Measurements from ENCODE around the gene ALPK3. TPM values are rescaled to one million over a fixed set of nuclear protein-coding genes. Genes with fewer than 3 reads are reported as not detected.

Gene ALPK3
- total and polyA plus RNA-seq, 10 of the 15 experiments (the other 5 are each of a cell fraction or from before 2014, with no cell fraction given) = under 0.01 to 0.05 (median 0.02) TPM; not detected in 6

- no peaks in the 10 kb centered on the region for H4K20me1 ChIP-seq (ENCODE audit: control insufficient read depth, insufficient read depth)
- H3K4me2 ChIP-seq (ENCODE audit: control insufficient read depth, insufficient read depth) = no peak overlapping the region
- H3K4me3 ChIP-seq = no peak overlapping the region
- intact Hi-C loops (cut with micrococcal nuclease; ENCODE audit: unreplicated experiment) = no loop called here
- ChIA-PET CTCF (interaction anchor here (0.7 kb wide), 1 partner anchor 15 kb away, joined by 4 read pairs; no protein-coding TSS in a partner anchor), POLR2A (no interaction called here), SMC1A (ENCODE audit: uncharacterized antibody, unreplicated experiment) (interaction anchor here (1.2 kb wide), 1 partner anchor 14 kb away, joined by 5 read pairs; no protein-coding TSS in a partner anchor), RAD21 (ENCODE audit: unreplicated experiment) (interaction anchor here (0.5 kb wide), 1 partner anchor 474 kb away, joined by 3 read pairs; no protein-coding TSS in a partner anchor)
- 99% methylated on average over 4 of the region's 4 CpGs for WGBS (ENCODE audit: insufficient coverage, insufficient replicate concordance, low lambda C conversion rate, missing lambda C conversion rate)
- no peaks in the 10 kb centered on the region for H3K27me3 ChIP-seq (replicated peaks in 1 of 2; ENCODE audit: control insufficient read depth in 2 of 2, insufficient read depth in 2 of 2, low read length in 1 of 2)
- no peak overlapping the region for H3K9ac ChIP-seq (ENCODE audit: control insufficient read depth, insufficient read depth, low read length)
- DNase-seq (ENCODE audit: low read depth, low spot score) = no peak
- no peak overlapping the region for H2AFZ ChIP-seq (ENCODE audit: control insufficient read depth, low read depth, low read length)
- H3K79me2 ChIP-seq (ENCODE audit: control insufficient read depth, insufficient read depth, low read length) = no peaks in the 10 kb centered on the region
- no TSS peak for BruUV-seq (replicated peaks)
- H3K27ac ChIP-seq (ENCODE audit: control insufficient read depth, insufficient read depth) = no peak overlapping the region
- in situ Hi-C loops (cut with MboI) = no loop called here
- FAIRE-seq = no peak
- no peaks in the 10 kb centered on the region for H3K4me1 ChIP-seq (ENCODE audit: control insufficient read depth, insufficient read depth, low read length)
- H3K36me3 ChIP-seq (ENCODE audit: control insufficient read depth in 2 of 2, insufficient read depth in 2 of 2, low read length in 1 of 2) = peaks cover 6 to 19% of the 10 kb centered on the region in 2 experiments; a peak in 3 of 4 replicates
- no peaks in the 10 kb centered on the region for H3K9me3 ChIP-seq (replicated peaks; ENCODE audit: control insufficient read depth, insufficient read depth, low read length)
- no peak for ATAC-seq
- TF ChIP-seq CHD2 (IDR thresholded peaks at IDR 0.05; ENCODE audit: borderline replicate concordance, low read depth, low read length) = no peak
- TF ChIP-seq CUX1 (IDR thresholded peaks at IDR 0.05; ENCODE audit: insufficient replicate concordance, low read depth, low read length) = no peak
- TF ChIP-seq CTCF (IDR thresholded peaks at IDR 0.05 in 2 of 3, conservative IDR thresholded peaks at IDR 0.05 in 1 of 3; ENCODE audit: control insufficient read depth in 2 of 3, extremely low read depth in 1 of 3, insufficient read depth in 1 of 3, low read depth in 3 of 3, low read length in 3 of 3) = no peak
- no peak for TF ChIP-seq MLLT1 (IDR thresholded peaks at IDR 0.05)
- TF ChIP-seq BCL3 (IDR thresholded peaks at IDR 0.05; ENCODE audit: borderline replicate concordance, insufficient read depth, low read depth, low read length, poor library complexity, severe bottlenecking) = no peak
- TF ChIP-seq USF2 (IDR thresholded peaks at IDR 0.05; ENCODE audit: borderline replicate concordance, low read depth, low read length) = no peak
- TF ChIP-seq TBL1XR1 (IDR thresholded peaks at IDR 0.05; ENCODE audit: low read depth, low read length) = no peak
- no peak for TF ChIP-seq EZH2 (IDR thresholded peaks at IDR 0.05; ENCODE audit: borderline replicate concordance, control insufficient read depth, low read depth, low read length)
- TF ChIP-seq BRCA1 (IDR thresholded peaks at IDR 0.05; ENCODE audit: low read depth, low read length) = no peak
Measured at GRCh38 chr15:84804005-84804900, 12.9 kb upstream of the ALPK3 start.

Data from GM12878 (cell line).